Activated naive CD8-positive, alpha-beta T cell treated with anti-CD3 and anti-CD28 coated beads, Interleukin-2, amount 10 ng/mL, durations not matched to agents 7 days and 5 days (primary cell): ENCODE results near the gene RO60. TPM values are rescaled to one million over a fixed set of nuclear protein-coding genes. Genes with fewer than 3 reads are reported as not detected.

Experiments used
- ATAC-seq: fragments of 150-1000 bp; cut with Tn5 transposase; one replicate; pipeline ENCODE4 v1.10.0; 2021; ENCODE audit warnings: low read depth, moderate library complexity
- POLR2A ChIA-PET: fragments of 350-600 bp; sonication (Branson Sonifier 250); formaldehyde crosslinking; loops from one replicate; lab custom pipeline; 2021; ENCODE audit warnings: antibody characterized with exemption; lab: Charles Lee
- DNase-seq: peaks from one replicate; pipeline ENCODE4 v3.0.0; 2021
- H3K27ac Mint-ChIP-seq: one replicate; pipeline ENCODE4 v1.8.0; 2022; ENCODE audit warnings: mild to moderate bottlenecking, mixed read lengths
- H3K27me3 Mint-ChIP-seq: one replicate; pipeline ENCODE4 v1.8.0; 2022; ENCODE audit warnings: mild to moderate bottlenecking, moderate library complexity, mixed read lengths
- H3K36me3 Mint-ChIP-seq: one replicate; pipeline ENCODE4 v1.8.0; 2021; ENCODE audit warnings: mild to moderate bottlenecking, mixed read lengths
- H3K4me1 Mint-ChIP-seq: one replicate; pipeline ENCODE4 v1.8.0; 2021; ENCODE audit warnings: mixed read lengths
- H3K4me3 Mint-ChIP-seq: one replicate; pipeline ENCODE4 v1.8.0; 2022; ENCODE audit warnings: mild to moderate bottlenecking, moderate library complexity, mixed read lengths
- H3K9me3 Mint-ChIP-seq: one replicate; pipeline ENCODE4 v1.8.0; 2021; ENCODE audit warnings: mixed read lengths
- total RNA-seq, 2 experiments: library from RNA; stranded (reverse); gene quantifications; one replicate each; pipeline ENCODE4 v1.2.3, GENCODE V29; 2021

RO60 gene
- total RNA-seq, 2 experiments from 2014 or later: 59.2 to 65.3 TPM

DNA sequence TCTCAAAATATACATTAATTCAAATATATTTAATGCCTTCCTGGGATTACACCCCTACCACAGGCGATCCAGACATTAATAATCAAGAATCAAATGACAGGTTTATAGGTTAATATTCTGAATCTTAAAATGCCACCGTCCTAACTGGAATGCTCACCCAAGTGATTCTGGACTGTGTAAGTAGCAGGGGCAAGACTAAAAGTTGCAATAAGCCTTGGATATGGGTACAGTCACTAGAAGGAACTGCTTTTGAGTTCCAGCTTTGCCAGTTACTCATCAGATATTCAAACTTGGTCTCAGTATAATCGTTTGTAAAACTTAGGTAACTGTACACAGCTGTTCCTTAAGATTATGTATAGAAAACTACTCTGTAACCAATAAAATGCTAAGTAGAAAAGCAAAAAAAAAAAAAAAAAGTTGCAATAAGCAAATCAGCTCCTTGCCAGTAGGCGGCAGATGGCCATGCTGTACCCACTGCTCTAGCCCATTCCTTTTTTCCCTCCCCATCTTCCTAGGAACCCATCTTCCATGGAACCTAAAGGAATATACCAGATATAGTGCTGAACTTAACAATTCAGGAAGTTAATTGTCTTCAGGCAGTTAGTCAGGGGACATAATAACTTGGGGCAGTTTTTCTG lies 10.5 kb downstream of the RO60 start:
- Mint-ChIP-seq H3K36me3 (peaks cover 24% of the 10 kb centered on the region), H3K9me3 (no peaks in the 10 kb centered on the region), H3K27ac (peak overlapping the region; percentile 15), H3K4me3 (peak overlapping the region; percentile 41), H3K4me1 (peaks cover 25% of the 10 kb centered on the region), H3K27me3 (no peaks in the 10 kb centered on the region)
- no peak for ATAC-seq
- no peak for DNase-seq
- POLR2A ChIA-PET: interaction anchor here (0.6 to 1.5 kb wide), 3 partner anchors 11 to 53 kb away, joined by 4 to 6 read pairs (median 4); partner anchors contain the start of genes RO60 and UCHL5

DNA sequence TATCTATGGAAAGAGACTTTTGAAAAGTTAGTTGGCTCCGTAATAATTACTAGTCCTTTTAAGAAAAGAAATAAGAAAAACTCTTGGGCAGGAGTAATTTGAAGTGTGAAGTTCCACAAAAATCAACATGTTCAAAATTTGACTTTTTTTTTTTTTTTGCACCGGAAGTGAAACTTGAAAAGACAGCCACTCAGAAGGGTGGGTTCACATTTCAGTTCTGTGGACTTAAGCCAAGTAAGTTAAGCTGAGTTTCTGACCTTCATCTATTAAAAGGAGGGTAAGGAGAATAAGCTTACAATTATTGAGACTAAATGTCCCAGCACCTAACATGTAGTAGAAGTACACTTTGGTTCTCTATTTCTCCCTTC lies 11.0 kb downstream of the RO60 start:
- Mint-ChIP-seq H3K9me3 (no peaks in the 10 kb centered on the region), H3K36me3 (peaks cover 26% of the 10 kb centered on the region), H3K27me3 (no peaks in the 10 kb centered on the region), H3K4me3 (peak overlapping the region; percentile 41), H3K27ac (peak overlapping the region; percentile 15), H3K4me1 (peaks cover 22% of the 10 kb centered on the region)
- POLR2A ChIA-PET: interaction anchor here (1.0 to 1.5 kb wide), 3 partner anchors 11 to 12 kb away, joined by 4 to 6 read pairs (median 6); partner anchors contain the start of genes RO60 and UCHL5
- DNase-seq (no peak), ATAC-seq (no peak)

DNA sequence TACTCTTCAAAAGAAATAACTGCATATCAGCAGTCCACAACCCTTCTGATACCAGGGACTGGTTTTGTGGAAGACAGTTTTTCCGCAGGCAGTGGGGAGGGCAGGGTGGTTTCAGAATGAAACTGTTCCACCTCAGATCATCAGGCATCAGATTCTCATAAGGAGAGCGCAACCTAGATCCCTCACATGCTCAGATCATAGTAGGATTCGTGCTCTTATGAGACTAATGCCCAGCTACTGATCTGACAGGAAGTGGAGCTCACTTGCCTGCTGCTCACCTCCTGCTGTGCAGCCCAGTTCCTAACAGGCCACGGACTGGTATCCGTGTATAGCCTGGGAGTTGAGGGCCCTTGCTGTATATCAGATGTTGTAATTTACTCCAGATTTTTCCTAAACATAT lies 11.5 kb downstream of the RO60 start:
- Mint-ChIP-seq H3K27ac (peak overlapping the region; percentile 60), H3K36me3 (peaks cover 28% of the 10 kb centered on the region), H3K9me3 (no peaks in the 10 kb centered on the region), H3K4me1 (peaks cover 18% of the 10 kb centered on the region), H3K4me3 (no peak overlapping the region), H3K27me3 (no peaks in the 10 kb centered on the region)
- DNase-seq (no peak), ATAC-seq (peak; percentile 78)
- POLR2A ChIA-PET: interaction anchor here (1.5 kb wide), 1 partner anchor 12 kb away, joined by 6 read pairs; the partner anchor contains the start of genes RO60 and UCHL5

DNA sequence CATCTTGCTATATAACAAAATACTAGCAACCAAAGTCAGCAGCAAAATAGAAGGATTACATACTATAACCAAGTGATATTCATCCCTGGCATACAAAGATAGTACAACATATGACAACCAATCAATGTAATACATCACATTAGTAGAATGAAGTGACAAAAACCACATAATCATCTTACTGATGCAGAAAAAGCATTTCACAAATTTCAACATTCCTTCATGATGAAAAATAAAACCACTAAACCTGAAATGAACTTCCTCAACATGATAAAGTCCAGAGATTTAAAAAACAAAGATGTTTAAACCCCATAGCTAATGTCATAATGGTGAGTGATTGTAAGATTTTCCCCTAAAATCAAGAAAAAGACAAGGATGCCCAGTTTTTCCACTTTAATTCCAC lies 18.6 kb downstream of the RO60 start:
- Mint-ChIP-seq H3K27ac (no peak overlapping the region), H3K9me3 (peaks cover 2% of the 10 kb centered on the region), H3K4me3 (no peak overlapping the region), H3K36me3 (peaks cover 52% of the 10 kb centered on the region), H3K4me1 (no peaks in the 10 kb centered on the region), H3K27me3 (no peaks in the 10 kb centered on the region)
- POLR2A ChIA-PET: no interaction called here
- ATAC-seq (no peak), DNase-seq (no peak)

DNA sequence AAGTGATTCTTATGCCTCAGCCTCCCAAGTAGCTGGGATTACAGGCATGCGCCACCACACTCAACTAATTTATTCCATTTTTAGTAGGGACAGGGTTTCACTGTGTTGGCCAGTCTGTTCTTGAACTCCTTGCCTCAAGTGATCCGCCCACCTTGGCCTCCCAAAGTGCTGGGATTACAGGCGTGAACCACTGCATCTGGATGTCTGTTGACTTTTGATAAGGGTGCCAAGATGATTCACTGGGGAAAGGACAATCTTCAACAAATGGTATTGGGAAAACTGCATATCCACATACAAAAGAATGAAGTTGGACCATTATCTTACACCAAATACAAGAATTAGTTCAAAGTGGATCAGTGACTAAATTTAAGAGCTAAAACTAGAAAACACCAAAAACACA lies 19.8 kb downstream of the RO60 start:
- no peak overlapping the region for H3K27ac Mint-ChIP-seq
- H3K27me3 Mint-ChIP-seq: no peaks in the 10 kb centered on the region
- peaks cover 48% of the 10 kb centered on the region for H3K36me3 Mint-ChIP-seq
- DNase-seq (no peak), ATAC-seq (no peak)
- H3K9me3 Mint-ChIP-seq: peaks cover 2% of the 10 kb centered on the region
- no peak overlapping the region for H3K4me3 Mint-ChIP-seq
- POLR2A ChIA-PET: no interaction called here
- no peaks in the 10 kb centered on the region for H3K4me1 Mint-ChIP-seq

DNA sequence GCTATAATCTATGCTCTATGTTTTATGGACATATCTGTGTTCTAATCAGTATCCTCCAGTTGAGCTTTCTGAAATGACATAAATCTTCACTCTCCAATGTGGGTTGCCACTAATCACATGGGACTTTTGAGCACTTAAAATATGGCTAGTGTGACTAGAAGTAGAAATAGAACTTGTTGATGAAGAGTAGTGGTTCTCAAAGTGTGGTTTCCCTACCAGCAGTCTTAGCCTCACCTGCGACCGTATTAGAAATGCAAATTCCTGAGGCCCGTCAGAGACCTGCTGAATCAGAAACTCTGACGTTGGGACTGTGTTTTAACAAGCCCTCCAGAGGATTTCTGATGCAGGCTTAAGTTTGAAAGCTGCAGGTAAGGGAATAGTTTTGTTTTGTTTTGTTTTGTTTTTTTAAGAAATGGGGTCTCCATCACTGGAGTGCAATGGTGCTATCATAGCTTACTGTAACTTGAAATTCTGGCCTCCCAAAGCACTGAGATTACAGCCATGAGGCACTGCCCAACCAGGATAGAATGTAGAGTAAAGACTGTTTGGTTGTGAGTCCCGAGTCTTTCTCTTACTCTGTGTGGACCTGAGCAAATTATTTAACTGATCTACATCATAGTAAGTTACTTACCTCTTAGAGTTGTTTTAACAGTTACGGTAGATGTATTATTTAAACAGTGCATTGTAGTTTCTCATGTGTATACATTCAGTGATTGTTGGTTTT lies 24.1 kb downstream of the RO60 start:
- Mint-ChIP-seq H3K36me3 (peaks cover 24% of the 10 kb centered on the region), H3K4me3 (no peak overlapping the region), H3K4me1 (no peaks in the 10 kb centered on the region), H3K9me3 (no peaks in the 10 kb centered on the region), H3K27me3 (no peaks in the 10 kb centered on the region), H3K27ac (no peak overlapping the region)
- no peak for DNase-seq
- no peak for ATAC-seq
- POLR2A ChIA-PET: no interaction called here

DNA sequence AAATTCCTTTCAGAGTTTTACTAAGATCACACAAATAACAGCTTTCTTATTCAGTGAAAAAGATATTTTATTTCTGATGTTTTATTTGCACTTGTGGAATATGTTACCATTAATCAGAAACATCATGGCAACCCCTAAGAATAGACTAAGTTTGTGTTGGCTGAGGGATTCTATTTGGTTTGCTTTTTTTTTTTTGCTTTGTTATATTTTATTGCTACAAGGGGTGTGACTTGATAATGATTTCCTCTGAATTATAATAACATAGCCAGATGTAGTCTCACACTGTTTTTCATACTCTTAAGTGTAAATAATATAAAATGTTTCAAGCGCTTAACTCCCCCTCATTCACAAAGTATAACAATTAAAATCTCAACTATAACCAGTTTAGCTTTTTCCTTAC lies 25.9 kb downstream of the RO60 start:
- H3K4me1 Mint-ChIP-seq: no peaks in the 10 kb centered on the region
- no peak for ATAC-seq
- no peak for DNase-seq
- H3K36me3 Mint-ChIP-seq: peaks cover 14% of the 10 kb centered on the region
- H3K27ac Mint-ChIP-seq: no peak overlapping the region
- POLR2A ChIA-PET: no interaction called here
- no peaks in the 10 kb centered on the region for H3K27me3 Mint-ChIP-seq
- H3K9me3 Mint-ChIP-seq: no peaks in the 10 kb centered on the region
- H3K4me3 Mint-ChIP-seq: no peak overlapping the region

DNA sequence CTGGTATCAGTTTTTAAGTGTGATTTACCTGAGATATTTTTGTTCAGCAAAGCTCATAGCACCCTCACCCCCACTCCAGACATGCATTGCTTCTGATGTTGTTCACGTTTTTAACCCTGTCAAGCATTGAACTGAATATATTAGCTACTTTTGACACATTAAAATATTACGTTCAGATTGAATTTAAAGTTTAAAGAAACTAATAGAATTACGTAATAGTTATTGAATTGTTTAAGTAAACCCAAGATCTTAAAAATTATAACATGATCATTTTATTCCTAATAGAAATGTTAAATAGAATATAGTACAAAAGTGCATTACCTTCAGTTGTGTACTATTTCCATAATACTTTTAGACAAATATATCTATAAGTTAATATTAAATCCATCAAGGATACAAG lies 26.9 kb downstream of the RO60 start:
- H3K4me1 Mint-ChIP-seq: no peaks in the 10 kb centered on the region
- POLR2A ChIA-PET: no interaction called here
- no peak overlapping the region for H3K4me3 Mint-ChIP-seq
- DNase-seq (no peak), ATAC-seq (no peak)
- peaks cover 10% of the 10 kb centered on the region for H3K36me3 Mint-ChIP-seq
- H3K9me3 Mint-ChIP-seq: no peaks in the 10 kb centered on the region
- no peak overlapping the region for H3K27ac Mint-ChIP-seq
- H3K27me3 Mint-ChIP-seq: no peaks in the 10 kb centered on the region

DNA sequence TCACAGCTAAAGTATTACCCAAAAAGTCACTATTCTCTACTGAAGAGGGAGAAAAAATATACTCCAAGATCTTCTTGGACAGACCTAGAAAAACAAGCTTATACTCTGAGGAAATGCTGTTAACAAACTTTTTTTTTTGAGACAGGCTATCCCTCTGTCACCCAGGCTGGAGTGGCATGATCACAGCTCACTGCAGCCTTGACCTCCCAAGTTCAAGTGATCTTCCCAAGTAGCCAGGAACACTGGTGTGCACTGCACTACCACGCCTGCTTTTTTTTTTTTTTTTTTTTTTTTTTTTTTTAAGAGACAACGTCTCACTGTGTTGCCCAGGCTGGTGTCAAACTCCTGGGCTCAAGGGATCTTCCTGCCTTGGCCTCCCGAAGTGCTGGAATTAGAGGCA lies 28.5 kb downstream of the RO60 start:
- H3K4me3 Mint-ChIP-seq: no peak overlapping the region
- H3K36me3 Mint-ChIP-seq: peaks cover 6% of the 10 kb centered on the region
- H3K4me1 Mint-ChIP-seq: no peaks in the 10 kb centered on the region
- POLR2A ChIA-PET: no interaction called here
- DNase-seq (no peak), ATAC-seq (no peak)
- H3K27me3 Mint-ChIP-seq: no peaks in the 10 kb centered on the region
- H3K27ac Mint-ChIP-seq: no peak overlapping the region
- no peaks in the 10 kb centered on the region for H3K9me3 Mint-ChIP-seq

DNA sequence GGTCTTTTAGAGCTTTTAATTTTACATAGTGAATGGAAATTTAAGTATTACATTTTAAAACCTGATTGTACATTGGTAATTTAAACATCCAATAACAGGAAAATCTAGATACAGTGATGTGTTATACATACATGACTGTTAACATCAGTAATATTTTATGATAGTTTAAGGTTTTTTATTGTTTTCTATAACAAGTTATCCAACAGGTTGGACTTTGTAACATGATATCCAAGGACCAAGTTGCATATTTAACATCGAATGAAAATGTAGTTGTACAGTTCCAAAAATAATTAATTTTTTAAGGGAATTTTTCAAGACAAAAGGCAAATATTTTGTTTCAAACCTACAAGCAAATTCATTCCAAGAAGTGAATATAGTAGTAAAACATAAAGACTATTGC lies 31.5 kb downstream of the RO60 start:
- H3K9me3 Mint-ChIP-seq: no peaks in the 10 kb centered on the region
- H3K4me1 Mint-ChIP-seq: no peaks in the 10 kb centered on the region
- no peaks in the 10 kb centered on the region for H3K27me3 Mint-ChIP-seq
- ATAC-seq: no peak
- H3K4me3 Mint-ChIP-seq: no peak overlapping the region
- H3K36me3 Mint-ChIP-seq: peaks cover 4% of the 10 kb centered on the region
- POLR2A ChIA-PET: no interaction called here
- no peak overlapping the region for H3K27ac Mint-ChIP-seq
- DNase-seq: no peak

DNA sequence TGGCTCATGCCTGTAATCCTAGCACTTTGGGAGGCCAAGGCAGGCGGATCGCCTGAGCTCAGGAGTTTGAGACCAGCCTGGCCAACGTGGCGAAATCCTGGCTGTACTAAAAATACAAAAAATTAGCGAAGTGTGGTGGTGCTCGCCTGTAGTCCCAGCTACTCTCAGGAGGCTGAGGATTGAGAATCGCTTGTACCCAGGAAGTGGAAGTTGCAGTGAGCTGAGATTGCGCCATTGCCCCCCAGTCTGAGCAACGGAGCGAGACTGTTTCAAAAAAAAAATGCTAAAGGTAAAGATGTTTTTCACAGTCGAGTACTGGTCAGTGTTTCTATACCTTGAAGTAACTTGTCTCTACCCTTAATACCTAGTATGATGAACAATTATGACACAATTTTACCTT lies 34.7 kb downstream of the RO60 start:
- H3K36me3 Mint-ChIP-seq: peaks cover 10% of the 10 kb centered on the region
- ATAC-seq: no peak
- no peak overlapping the region for H3K4me3 Mint-ChIP-seq
- H3K9me3 Mint-ChIP-seq: no peaks in the 10 kb centered on the region
- no peak for DNase-seq
- no peaks in the 10 kb centered on the region for H3K27me3 Mint-ChIP-seq
- no peak overlapping the region for H3K27ac Mint-ChIP-seq
- POLR2A ChIA-PET: no interaction called here
- no peaks in the 10 kb centered on the region for H3K4me1 Mint-ChIP-seq

DNA sequence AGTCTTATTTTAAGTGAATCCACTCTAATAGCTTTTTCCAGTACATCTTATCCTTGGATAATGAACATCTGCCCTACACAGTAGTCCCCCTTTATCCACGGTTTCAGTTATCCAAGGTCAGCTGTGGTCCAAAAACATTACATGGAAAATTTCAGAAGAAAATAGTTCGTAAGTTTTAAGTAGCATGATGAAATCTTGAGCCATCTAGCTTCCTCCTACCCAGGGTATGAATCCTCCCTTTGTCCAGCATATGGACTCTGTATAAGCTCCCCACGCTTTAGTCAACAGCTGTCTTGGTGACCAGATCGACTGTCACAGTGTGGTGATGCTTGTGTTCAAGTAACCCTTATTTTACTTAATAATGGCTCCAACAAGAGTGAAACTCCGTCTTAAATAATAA lies 43.2 kb downstream of the RO60 start:
- Mint-ChIP-seq H3K27me3 (peaks cover 6% of the 10 kb centered on the region), H3K36me3 (peaks cover 10% of the 10 kb centered on the region), H3K9me3 (no peaks in the 10 kb centered on the region), H3K27ac (no peak overlapping the region), H3K4me1 (peaks cover 13% of the 10 kb centered on the region), H3K4me3 (no peak overlapping the region)
- DNase-seq: no peak
- POLR2A ChIA-PET: no interaction called here
- no peak for ATAC-seq

DNA sequence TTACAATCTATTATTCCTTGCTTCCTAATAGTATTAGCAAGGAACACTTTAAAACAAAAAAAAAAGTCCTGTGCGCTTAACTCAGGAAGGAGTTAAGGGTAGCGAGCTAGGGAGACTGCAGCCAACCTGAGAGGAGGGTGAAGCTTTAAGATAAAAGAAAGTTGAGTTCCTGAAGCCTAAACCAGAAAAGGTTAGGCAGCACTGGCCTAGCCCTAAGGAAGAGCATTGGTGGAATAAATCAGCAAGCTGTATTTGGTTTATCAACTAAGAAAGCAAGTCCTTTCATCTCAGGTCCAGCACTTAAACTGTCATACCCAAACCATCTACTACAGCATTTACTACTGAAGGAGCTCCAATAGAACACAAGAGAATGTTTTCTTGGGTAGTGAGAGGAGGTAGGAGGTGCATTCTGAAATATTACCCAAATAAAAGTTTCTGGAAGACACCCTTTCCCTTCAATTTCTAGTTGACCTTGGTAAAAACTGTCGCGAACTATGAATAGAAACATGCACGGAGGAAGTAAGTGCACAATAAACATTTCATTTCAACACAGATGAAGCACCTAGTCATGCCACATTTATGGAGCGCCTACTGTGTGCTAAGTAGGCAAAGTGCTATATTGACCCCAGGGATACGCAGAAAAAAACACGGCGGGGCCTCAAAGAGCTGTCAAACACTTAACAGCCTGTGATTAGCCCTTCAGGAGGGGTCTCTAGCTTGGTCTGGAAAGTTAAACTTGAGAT lies 44.5 kb downstream of the RO60 start:
- Mint-ChIP-seq H3K4me3 (peak overlapping the region; percentile 92), H3K4me1 (peaks cover 13% of the 10 kb centered on the region), H3K36me3 (peaks cover 5% of the 10 kb centered on the region), H3K9me3 (no peaks in the 10 kb centered on the region), H3K27me3 (peaks cover 13% of the 10 kb centered on the region), H3K27ac (peak overlapping the region; percentile 61)
- POLR2A ChIA-PET: interaction anchor here (3.2 kb wide), 1 partner anchor 45 kb away, joined by 15 read pairs; the partner anchor contains the start of genes RO60 and UCHL5
- ATAC-seq: no peak
- DNase-seq: no peak
